Measurements from ENCODE around the gene LMNTD1.
A peak's percentile ranks its signal among the peaks of the same experiment; 100 is the strongest.
"Not testable (repeated sequence)": the region's sequence is repeated elsewhere in the genome, so short reads cannot be mapped to it uniquely, and the experiment has no call there.

LMNTD1 gene

DNA sequence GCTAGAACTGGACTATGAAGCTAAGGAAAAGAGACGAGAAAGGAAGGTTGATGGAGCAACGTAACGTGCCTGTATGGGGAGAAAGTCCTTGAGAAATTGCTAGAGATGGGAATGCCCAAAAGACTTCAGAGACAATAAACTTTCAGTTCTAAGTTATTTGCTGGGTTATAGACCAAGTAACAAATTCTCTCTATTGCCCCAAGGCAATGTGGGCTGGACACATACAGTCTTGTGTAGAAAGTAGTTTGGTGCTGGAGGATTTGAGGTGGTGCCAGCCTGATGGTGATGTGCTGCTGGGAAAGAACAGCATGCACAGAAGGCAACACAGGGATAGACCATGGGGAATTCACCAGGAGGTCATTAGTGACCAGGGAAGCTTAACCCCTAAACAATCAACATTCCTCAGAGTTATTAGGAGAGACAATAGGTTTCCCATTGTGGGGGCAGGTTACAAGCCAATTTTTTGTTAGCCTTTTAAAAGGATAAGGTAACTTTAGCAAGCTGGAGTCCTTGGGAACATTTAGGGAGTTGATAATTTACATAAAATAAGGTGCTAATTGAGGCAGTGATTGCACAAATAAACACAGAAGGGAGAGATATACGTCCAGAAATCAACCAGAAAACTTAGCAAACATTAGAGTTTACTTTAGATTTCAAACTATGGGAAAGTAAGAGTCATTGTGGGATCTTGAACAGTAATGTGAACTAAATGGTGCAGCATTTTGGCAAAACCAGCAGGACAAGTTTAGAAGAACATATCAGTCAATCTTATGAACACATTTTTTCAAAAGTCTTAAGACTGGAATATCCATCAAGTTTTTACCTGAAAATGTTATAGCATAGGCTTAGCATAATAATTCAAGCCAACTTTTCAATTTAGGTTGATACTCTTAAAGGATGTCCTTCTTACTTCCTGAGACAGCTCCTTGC is 61.4 kb downstream of the LMNTD1 start:
- DNase-seq, result no peak

DNA sequence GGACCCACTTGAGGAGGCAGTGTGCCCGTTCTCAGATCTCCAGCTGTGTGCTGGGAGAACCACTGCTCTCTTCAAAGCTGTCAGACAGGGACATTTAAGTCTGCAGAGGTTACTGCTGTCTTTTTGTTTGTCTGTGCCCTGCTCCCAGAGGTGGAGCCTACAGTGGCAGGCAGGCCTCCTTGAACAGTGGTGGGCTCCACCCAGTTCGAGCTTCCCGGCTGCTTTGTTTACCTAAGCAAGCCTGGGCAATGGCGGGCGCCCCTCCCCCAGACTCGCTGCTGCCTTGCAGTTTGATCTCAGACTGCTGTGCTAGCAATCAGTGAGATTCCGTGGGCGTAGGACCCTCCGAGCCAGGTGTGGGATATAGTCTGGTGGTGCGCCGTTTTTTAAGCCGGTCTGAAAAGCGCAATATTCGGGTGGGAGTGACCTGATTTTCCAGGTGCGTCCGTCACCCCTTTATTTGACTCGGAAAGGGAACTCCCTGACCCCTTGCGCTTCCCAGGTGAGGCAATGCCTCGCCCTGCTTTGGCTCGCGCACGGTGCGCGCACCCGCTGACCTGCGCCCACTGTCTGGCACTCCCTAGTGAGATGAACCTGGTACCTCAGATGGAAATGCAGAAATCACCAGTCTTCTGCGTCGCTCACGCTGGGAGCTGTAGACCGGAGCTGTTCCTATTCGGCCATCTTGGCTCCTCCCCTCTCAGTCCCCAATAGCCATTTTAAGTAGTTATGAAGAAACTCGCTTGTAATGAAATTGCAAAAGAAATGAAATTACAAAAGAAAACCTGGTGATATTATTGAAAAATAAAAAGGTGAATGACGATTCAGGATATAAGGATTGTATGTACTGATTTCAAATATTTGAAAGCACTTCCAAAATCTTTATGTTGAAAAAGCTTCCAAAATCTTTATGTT is 63.9 kb downstream of the LMNTD1 start:
- DNase-seq, result not testable (repeated sequence)

- no peak for DNase-seq
Measured at GRCh38 chr12:25482625-25483024, 70.5 kb downstream of the LMNTD1 start.

DNA sequence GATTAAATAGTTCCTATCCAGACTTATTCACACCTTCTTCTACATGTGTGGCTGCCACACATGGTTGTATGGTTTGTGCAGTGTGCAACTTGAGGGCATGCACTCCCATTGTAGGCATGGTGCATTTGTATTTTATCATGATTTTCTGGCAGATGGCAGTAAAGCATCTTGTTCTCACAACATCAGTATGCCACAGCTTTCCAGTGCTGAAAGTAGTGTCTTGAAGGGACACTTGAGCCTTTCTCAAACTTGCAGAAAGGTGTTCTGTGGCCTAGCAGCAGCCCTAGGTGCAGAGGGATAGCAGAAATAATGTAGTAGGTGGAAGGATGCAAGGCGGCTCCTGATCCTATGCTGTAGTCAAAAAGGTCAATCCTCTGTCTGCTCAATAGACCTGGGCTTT is 72.9 kb downstream of the LMNTD1 start:
- DNase-seq, result no peak

- DNase-seq, result no peak
Measured at GRCh38 chr12:25477217-25477616, 75.9 kb downstream of the LMNTD1 start.

- DNase-seq, result no peak
Measured at GRCh38 chr12:25472453-25472852, 80.6 kb downstream of the LMNTD1 start.

DNA sequence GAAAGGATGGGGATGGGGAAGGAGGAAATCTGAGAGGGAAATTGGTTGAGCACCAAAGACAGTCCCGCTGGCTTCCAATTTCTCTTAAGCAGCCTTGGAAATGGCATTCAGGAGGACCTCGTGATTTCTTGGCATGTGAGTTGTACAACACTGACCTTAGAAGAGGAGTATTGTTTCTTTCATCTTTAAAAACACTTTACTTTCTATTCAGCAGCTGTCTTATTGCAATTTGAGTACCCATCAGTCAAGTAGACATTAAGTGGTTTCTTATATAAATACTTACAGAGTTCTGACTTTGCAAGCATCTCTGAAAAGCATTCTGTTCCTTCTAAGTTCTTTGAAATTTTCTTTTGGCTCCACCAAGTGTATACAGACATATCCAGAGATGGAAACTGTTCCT is 83.2 kb downstream of the LMNTD1 start:
- DNase-seq, result no peak

DNA sequence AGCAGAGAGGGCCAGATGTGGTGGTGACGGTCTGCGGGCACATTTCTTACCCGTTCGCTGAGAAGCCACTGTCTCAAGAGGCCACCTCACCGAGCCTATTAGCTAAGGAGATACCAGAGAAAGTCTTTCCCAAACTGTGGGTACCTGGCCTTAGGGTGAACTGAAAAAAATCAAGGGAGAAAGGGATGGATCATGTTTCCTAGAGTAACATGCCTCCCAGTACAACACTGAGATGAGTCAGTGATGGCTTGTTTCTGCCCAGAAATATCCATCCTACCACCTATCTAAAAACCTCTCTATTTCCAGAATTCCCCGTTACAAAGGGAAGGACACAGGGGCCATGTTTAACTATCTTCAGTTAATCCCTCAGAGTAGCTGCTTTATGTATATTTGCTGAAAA is 83.7 kb downstream of the LMNTD1 start:
- DNase-seq, result no peak

- DNase-seq, result no peak
Measured at GRCh38 chr12:25463521-25463920, 89.6 kb downstream of the LMNTD1 start.

DNA sequence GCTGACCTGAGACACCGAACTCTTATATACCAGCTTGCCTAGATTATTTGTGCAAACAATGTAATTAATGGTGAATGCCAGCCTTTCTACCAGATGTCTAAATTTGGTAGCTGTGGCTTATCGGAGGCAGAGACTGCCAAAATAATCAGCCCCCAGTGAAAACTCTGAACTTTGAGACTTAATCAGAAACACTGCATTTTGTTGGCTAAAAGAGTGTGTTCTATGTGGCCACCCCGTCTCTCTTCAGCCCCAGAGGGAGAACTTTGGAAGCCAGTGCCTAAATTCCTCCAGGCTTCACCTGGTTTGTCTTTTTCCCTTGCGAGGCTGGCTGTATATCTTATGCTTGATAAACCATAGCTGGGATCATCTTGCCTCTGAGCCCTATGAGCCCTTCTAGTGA is 90.1 kb downstream of the LMNTD1 start:
- DNase-seq, result no peak

DNA sequence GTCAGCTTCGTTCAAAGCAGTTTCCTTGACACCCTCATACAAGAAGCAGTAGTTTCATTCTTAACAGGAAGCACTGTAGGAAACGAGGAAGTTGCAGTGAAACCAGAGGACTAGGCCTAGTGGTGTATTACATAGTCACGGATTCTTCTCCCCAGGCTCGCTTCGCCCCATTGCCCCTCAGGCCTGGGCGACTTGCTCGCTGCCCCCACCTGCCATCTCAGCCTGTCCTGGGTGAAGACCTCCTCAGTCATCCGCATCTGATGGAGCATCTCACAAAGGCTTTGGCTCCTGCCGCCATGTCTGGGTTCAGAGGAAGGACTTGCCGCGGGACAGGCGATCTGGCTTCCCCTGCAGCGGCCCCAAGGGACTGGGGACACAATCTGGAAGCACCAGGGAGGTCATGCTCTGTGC is 93.5 kb downstream of the LMNTD1 start:
- no peak for DNase-seq

- DNase-seq, result peak in 19 of 56 donors; percentile 3 to 69 (median 27)
Measured at GRCh38 chr12:25458047-25458552, 95.0 kb downstream of the LMNTD1 start.

- DNase-seq, result no peak
Measured at GRCh38 chr12:25456474-25456873, 96.6 kb downstream of the LMNTD1 start.

DNA sequence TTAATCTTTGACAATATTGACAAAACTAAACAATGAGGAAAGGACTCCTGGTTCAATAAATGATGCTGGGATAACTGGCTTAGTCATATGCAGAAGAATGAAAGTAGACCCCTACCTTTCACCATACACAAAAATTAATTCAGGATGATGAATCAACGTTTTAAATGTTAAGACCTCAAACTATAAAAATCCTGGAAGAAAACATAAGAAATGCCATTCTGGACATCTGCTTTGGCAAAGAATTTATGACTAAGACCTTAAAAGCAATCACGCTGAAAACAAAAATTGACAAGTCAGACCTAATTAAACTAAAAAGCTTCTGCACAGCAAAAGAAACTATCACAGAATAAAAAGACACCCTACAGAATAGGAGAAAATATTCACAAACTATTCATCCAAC is 97.4 kb downstream of the LMNTD1 start:
- DNase-seq, result no peak

- no peak for DNase-seq
Measured at GRCh38 chr12:25449007-25449406, 104.1 kb downstream of the LMNTD1 start.

DNA sequence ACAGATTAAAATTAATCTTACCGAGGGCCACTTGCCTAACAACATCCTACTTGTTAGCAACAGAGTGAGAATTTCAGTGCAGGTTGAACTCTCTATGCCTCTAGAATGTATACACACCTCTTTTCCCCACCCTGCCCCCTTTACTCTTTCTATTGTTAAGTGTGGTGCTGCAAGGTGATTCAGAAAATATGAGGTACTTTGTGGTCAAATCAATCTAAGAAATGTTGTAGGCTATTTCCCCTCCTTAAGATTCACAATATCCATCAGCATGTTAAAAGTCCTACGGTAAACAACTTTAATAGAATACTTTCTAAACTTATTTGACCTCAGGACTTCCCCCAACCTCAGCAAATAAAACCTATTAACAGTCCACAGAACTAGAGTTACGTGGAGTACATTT is 106.0 kb downstream of the LMNTD1 start:
- DNase-seq, result no peak

GRCh38 chr12:25438638-25439037 is 114.4 kb downstream of the LMNTD1 start:
- no peak for DNase-seq

GRCh38 chr12:25436206-25437030 is 116.7 kb downstream of the LMNTD1 start:
- peak in 33 of 56 donors; percentile 1 to 48 (median 12) for DNase-seq

DNA sequence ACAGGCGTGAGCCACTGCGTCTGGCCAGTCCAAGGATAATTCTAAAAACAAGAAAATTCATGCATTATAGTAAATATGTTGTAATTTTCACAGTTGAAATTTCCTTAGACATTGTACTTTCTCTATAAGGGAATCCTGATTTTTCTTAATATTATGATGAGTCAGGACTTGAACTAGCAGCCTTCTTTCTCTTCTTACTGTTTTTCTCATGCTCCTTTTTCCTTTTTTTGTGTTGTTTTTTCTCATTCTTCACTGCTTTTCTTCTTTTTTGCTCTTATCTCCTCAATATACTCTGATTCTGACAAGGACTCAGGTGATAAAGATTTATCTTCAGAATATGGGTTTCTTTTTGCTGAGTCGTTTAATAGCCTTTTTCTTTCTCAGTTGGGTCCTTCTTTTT is 117.7 kb downstream of the LMNTD1 start:
- DNase-seq, result no peak

GRCh38 chr12:25434515-25434914 is 118.6 kb downstream of the LMNTD1 start:
- no peak for DNase-seq
